ENCODE data around the gene ZMYM2. TPM values are rescaled to one million over a fixed set of nuclear protein-coding genes. Genes with fewer than 3 reads are reported as not detected.

ZMYM2 gene
- total and polyA plus RNA-seq, 2 of the 13 experiments (the other 11 are each of a cell fraction or from before 2014, with no cell fraction given), result 22.4 to 40.8 TPM

- TF ChIP-seq PATZ1 (CRISPR knock-in tag; IDR thresholded peaks at IDR 0.05) (no peak; the same call in none of the 2 replicates), ZSCAN31 (CRISPR knock-in tag; IDR thresholded peaks at IDR 0.05; ENCODE audit: low read depth) (no peak), AGO2 (optimal IDR thresholded peaks at IDR 0.05; ENCODE audit: low read depth, low read length) (peak; percentile 15), SRSF9 (IDR thresholded peaks at IDR 0.05; ENCODE audit: borderline replicate concordance, insufficient read depth, low read depth, low read length, poor library complexity, severe bottlenecking) (no peak), RBM22 (optimal IDR thresholded peaks at IDR 0.05; ENCODE audit: low read length) (no peak), ZNF121 (CRISPR knock-in tag; IDR thresholded peaks at IDR 0.05) (no peak), GLI4 (CRISPR knock-in tag; IDR thresholded peaks at IDR 0.05; ENCODE audit: borderline replicate concordance) (no peak), KAT7 (CRISPR knock-in tag; IDR thresholded peaks at IDR 0.05; ENCODE audit: borderline replicate concordance) (no peak), ZNF234 (CRISPR knock-in tag; conservative IDR thresholded peaks at IDR 0.05) (no peak), MAZ (IDR thresholded peaks at IDR 0.05; ENCODE audit: borderline replicate concordance, low read depth, low read length) (peak; percentile 26; the same call in 1 of the 2 replicates), MAZ (CRISPR knock-in tag; IDR thresholded peaks at IDR 0.05; ENCODE audit: low read depth) (no peak), FIP1L1 (IDR thresholded peaks at IDR 0.05; ENCODE audit: borderline replicate concordance, insufficient read depth, low read depth, low read length) (no peak), KMT2B (CRISPR knock-in tag; IDR thresholded peaks at IDR 0.05) (peak; percentile 28; the same call in 1 of the 2 replicates), CHD4 (IDR thresholded peaks at IDR 0.05; ENCODE audit: borderline replicate concordance, low read length) (no peak), SP4 (CRISPR knock-in tag; IDR thresholded peaks at IDR 0.05) (peak; percentile 100), ZSCAN30 (CRISPR knock-in tag; IDR thresholded peaks at IDR 0.05) (no peak), ZKSCAN1 (IDR thresholded peaks at IDR 0.05; ENCODE audit: low read length) (no peak), SKIL (CRISPR knock-in tag; IDR thresholded peaks at IDR 0.05; ENCODE audit: borderline replicate concordance) (0 out of 2 replicates have a peak, but pooled peaks have one; percentile 4), SETDB1 (CRISPR knock-in tag; IDR thresholded peaks at IDR 0.05; ENCODE audit: borderline replicate concordance) (no peak), TEAD2 (CRISPR knock-in tag; IDR thresholded peaks at IDR 0.05) (no peak), PREB (CRISPR knock-in tag; IDR thresholded peaks at IDR 0.05) (no peak)
Observed at GRCh38 chr13:19958155-19959111, at the start of gene ZMYM2 (continued).
